Testis (tissue), 2 donors: ENCODE measurements around the gene ATXN7.

Source experiments
- POLR2A ChIP-seq: fragments of 450-650 bp; IDR thresholded peaks from one replicate; pipeline ENCODE4 v1.6.1; 2017; ENCODE audit warnings: antibody characterized with exemption, mild to moderate bottlenecking, moderate library complexity
- TF ChIP-seq, protein P1 (sequence below), 3 experiments: fragments of 450-650 bp in 2 of 3; fragments of 200-600 bp in 1 of 3; sonication (generic) in 1 of 3; IDR thresholded peaks; one replicate each; pipeline ENCODE4 v1.5.1; 2016 to 2019; ENCODE audit warnings: antibody characterized with exemption in 3 of 3, mild to moderate bottlenecking in 2 of 3, moderate library complexity in 1 of 3

- TF ChIP-seq, protein P1, sequence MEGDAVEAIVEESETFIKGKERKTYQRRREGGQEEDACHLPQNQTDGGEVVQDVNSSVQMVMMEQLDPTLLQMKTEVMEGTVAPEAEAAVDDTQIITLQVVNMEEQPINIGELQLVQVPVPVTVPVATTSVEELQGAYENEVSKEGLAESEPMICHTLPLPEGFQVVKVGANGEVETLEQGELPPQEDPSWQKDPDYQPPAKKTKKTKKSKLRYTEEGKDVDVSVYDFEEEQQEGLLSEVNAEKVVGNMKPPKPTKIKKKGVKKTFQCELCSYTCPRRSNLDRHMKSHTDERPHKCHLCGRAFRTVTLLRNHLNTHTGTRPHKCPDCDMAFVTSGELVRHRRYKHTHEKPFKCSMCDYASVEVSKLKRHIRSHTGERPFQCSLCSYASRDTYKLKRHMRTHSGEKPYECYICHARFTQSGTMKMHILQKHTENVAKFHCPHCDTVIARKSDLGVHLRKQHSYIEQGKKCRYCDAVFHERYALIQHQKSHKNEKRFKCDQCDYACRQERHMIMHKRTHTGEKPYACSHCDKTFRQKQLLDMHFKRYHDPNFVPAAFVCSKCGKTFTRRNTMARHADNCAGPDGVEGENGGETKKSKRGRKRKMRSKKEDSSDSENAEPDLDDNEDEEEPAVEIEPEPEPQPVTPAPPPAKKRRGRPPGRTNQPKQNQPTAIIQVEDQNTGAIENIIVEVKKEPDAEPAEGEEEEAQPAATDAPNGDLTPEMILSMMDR (IDR thresholded peaks at IDR 0.05): no peak
- TF ChIP-seq POLR2A: no peak
Measured at GRCh38 chr3:63817225-63817624, 46.4 kb upstream of the ATXN7 start.
